ENCODE data around the gene TRAF3IP1. TPM values are rescaled to one million over a fixed set of nuclear protein-coding genes. Genes with fewer than 3 reads are reported as not detected.

TRAF3IP1 gene
- total RNA-seq, 1 donor from 2014 or later: 20.8 TPM

- Histone ChIP-seq H3K9me3 (no peaks in the 10 kb centered on the region), H3K27me3 (no peaks in the 10 kb centered on the region), H3K4me1 (no peaks in the 10 kb centered on the region), H3K36me3 (no peaks in the 10 kb centered on the region), H3K27ac (no peak overlapping the region), H3K4me3 (no peak overlapping the region)
- DNase-seq (no peak), ATAC-seq (no peak)
- intact Hi-C loops (cut with DNase I): no loop called here
- TF ChIP-seq, protein P1, sequence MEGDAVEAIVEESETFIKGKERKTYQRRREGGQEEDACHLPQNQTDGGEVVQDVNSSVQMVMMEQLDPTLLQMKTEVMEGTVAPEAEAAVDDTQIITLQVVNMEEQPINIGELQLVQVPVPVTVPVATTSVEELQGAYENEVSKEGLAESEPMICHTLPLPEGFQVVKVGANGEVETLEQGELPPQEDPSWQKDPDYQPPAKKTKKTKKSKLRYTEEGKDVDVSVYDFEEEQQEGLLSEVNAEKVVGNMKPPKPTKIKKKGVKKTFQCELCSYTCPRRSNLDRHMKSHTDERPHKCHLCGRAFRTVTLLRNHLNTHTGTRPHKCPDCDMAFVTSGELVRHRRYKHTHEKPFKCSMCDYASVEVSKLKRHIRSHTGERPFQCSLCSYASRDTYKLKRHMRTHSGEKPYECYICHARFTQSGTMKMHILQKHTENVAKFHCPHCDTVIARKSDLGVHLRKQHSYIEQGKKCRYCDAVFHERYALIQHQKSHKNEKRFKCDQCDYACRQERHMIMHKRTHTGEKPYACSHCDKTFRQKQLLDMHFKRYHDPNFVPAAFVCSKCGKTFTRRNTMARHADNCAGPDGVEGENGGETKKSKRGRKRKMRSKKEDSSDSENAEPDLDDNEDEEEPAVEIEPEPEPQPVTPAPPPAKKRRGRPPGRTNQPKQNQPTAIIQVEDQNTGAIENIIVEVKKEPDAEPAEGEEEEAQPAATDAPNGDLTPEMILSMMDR (IDR thresholded peaks at IDR 0.05): no peak
Measured at GRCh38 chr2:238406221-238406997, 86.1 kb downstream of the TRAF3IP1 start.

DNA sequence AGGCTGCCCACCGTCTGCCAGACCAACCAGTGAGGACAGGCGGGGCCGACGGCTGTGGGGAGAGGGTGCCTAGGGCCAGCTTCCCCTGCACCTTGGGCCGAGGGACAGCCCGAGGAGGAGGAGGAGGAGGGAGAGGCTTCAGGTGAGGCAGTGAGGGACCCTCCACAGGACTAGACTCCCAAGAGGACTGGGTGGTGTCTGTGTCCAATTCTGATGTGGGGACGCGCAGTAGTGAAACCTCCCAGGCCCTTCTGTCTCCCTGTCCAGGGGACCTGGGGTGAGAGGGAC lies 86.6 kb downstream of the TRAF3IP1 start:
- TF ChIP-seq, protein P1 (IDR thresholded peaks at IDR 0.05): no peak
- Histone ChIP-seq H3K36me3 (no peaks in the 10 kb centered on the region), H3K27ac (no peak overlapping the region), H3K4me3 (no peak overlapping the region), H3K9me3 (no peaks in the 10 kb centered on the region), H3K27me3 (no peaks in the 10 kb centered on the region), H3K4me1 (no peaks in the 10 kb centered on the region)
- DNase-seq (no peak), ATAC-seq (no peak)
- intact Hi-C loops (cut with DNase I): no loop called here

- H3K9me3 ChIP-seq: no peaks in the 10 kb centered on the region
- no peak overlapping the region for H3K4me3 ChIP-seq
- ATAC-seq: no peak
- TF ChIP-seq, protein P1 (IDR thresholded peaks at IDR 0.05): no peak
- no peaks in the 10 kb centered on the region for H3K4me1 ChIP-seq
- intact Hi-C loops (cut with DNase I): no loop called here
- no peak for DNase-seq
- no peak overlapping the region for H3K27ac ChIP-seq
- no peaks in the 10 kb centered on the region for H3K27me3 ChIP-seq
- no peaks in the 10 kb centered on the region for H3K36me3 ChIP-seq
Measured at GRCh38 chr2:238407566-238407965, 87.2 kb downstream of the TRAF3IP1 start.

- no peaks in the 10 kb centered on the region for H3K27me3 ChIP-seq
- H3K4me3 ChIP-seq: no peak overlapping the region
- no peak for ATAC-seq
- no peak for DNase-seq
- no peaks in the 10 kb centered on the region for H3K4me1 ChIP-seq
- intact Hi-C loops (cut with DNase I): no loop called here
- H3K27ac ChIP-seq: no peak overlapping the region
- H3K36me3 ChIP-seq: no peaks in the 10 kb centered on the region
- TF ChIP-seq, protein P1 (IDR thresholded peaks at IDR 0.05): no peak
- H3K9me3 ChIP-seq: no peaks in the 10 kb centered on the region
Measured at GRCh38 chr2:238408615-238409340, 88.5 kb downstream of the TRAF3IP1 start.

DNA sequence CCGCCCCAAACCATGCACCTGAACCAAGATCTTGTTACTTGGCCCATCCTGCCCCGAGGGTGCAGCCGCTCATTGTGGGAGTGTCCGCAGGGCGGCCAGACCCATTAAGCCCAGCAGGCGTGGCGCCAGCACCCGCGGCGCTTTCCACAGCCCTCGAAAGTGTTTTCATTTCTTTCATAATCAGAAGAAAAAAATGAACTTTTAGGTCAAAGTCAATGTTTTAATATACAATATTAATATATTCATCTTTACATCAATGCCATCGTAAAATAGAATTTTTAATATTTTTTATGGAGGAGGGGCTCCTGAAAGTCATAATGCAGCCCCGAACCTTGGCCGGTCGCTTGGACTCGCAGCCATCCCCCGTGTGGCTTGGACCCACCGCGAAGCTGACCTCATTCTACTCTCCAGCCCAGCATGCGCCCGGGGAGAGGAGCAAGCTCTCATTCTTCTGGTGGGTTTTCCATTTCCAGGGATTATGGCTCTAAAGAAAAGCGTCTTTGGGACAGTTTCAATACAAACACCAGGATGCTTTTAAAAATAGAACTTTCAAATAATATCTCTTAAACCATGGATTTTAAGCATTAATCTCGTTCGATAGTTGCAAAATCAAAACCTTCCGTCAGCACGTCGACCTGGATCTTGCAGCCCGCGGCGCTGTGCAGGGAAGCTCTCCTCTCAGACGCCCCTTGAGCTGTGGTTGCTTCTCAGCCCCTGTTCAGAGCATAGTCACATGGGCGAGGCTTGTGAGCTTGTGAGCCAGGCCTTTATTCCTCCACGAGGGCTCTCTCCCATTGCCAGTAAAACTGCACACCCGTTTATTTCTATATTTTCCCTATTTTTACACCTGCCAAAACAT lies 89.3 kb downstream of the TRAF3IP1 start:
- DNase-seq (no peak), ATAC-seq (no peak)
- H3K36me3 ChIP-seq: no peaks in the 10 kb centered on the region
- H3K4me1 ChIP-seq: no peaks in the 10 kb centered on the region
- H3K9me3 ChIP-seq: no peaks in the 10 kb centered on the region
- no peak overlapping the region for H3K27ac ChIP-seq
- H3K27me3 ChIP-seq: no peaks in the 10 kb centered on the region
- intact Hi-C loops (cut with DNase I): no loop called here
- no peak overlapping the region for H3K4me3 ChIP-seq
- TF ChIP-seq, protein P1 (IDR thresholded peaks at IDR 0.05): no peak

All from upper lobe of right lung (tissue), 1 donor.